ENCODE results near the gene KIF11. TPM values are rescaled to one million over a fixed set of nuclear protein-coding genes. Genes with fewer than 3 reads are reported as not detected.

KIF11 gene
- total and polyA plus RNA-seq, 2 of the 13 experiments (the other 11 are each of a cell fraction or from before 2014, with no cell fraction given) = 8.7 to 38.4 TPM

GRCh38 chr10:92688927-92689662 lies 96.2 kb downstream of the KIF11 start (continued):
- TF ChIP-seq ZNF576 (CRISPR knock-in tag; IDR thresholded peaks at IDR 0.05) = no peak
- no peak for TF ChIP-seq PBX3 (CRISPR knock-in tag; IDR thresholded peaks at IDR 0.05; ENCODE audit: borderline replicate concordance)
- no peak for TF ChIP-seq ETS1 (CRISPR knock-in tag; IDR thresholded peaks at IDR 0.05)
- TF ChIP-seq SP140L (CRISPR knock-in tag; IDR thresholded peaks at IDR 0.05; ENCODE audit: borderline replicate concordance) = no peak; the same call in 1 of the 2 replicates
- no peak for TF ChIP-seq FLYWCH1 (CRISPR knock-in tag; IDR thresholded peaks at IDR 0.05)
- TF ChIP-seq ZNF790 (CRISPR knock-in tag; IDR thresholded peaks at IDR 0.05; ENCODE audit: borderline replicate concordance) = peak; percentile 50; the same call in 1 of the 2 replicates
- TF ChIP-seq ZNF451 (CRISPR knock-in tag; IDR thresholded peaks at IDR 0.05) = 0 out of 2 replicates have a peak, but pooled peaks have one; percentile 5
- TF ChIP-seq ISL2 (CRISPR knock-in tag; IDR thresholded peaks at IDR 0.05) = peak; percentile 46; the same call in 1 of the 2 replicates
- TF ChIP-seq MBD4 (IDR thresholded peaks at IDR 0.05; ENCODE audit: borderline replicate concordance, low read length) = no peak
- no peak for TF ChIP-seq SUZ12 (IDR thresholded peaks at IDR 0.05; ENCODE audit: low read depth, low read length)
- TF ChIP-seq BCL6 (CRISPR knock-in tag; IDR thresholded peaks at IDR 0.05) = no peak
- TF ChIP-seq ELF1 (CRISPR knock-in tag; IDR thresholded peaks at IDR 0.05) = no peak
- TF ChIP-seq CBX5 (CRISPR knock-in tag; IDR thresholded peaks at IDR 0.05; ENCODE audit: borderline replicate concordance) = no peak
- TF ChIP-seq ZFP36L1 (CRISPR knock-in tag; IDR thresholded peaks at IDR 0.05) = 0 out of 2 replicates have a peak, but pooled peaks have one; percentile 37
- TF ChIP-seq ZNF496 (CRISPR knock-in tag; IDR thresholded peaks at IDR 0.05; ENCODE audit: insufficient replicate concordance) = no peak
- no peak for TF ChIP-seq RXRB (CRISPR knock-in tag; IDR thresholded peaks at IDR 0.05; ENCODE audit: borderline replicate concordance)
- peak; percentile 54 for TF ChIP-seq AGO2 (optimal IDR thresholded peaks at IDR 0.05; ENCODE audit: low read depth, low read length)
- TF ChIP-seq STAG1 (CRISPR knock-in tag; IDR thresholded peaks at IDR 0.05) = peak; percentile 56
- TF ChIP-seq ZNF724P (CRISPR knock-in tag; IDR thresholded peaks at IDR 0.05; ENCODE audit: borderline replicate concordance) = no peak
- 0 out of 2 replicates have a peak, but pooled peaks have one; percentile 72 for TF ChIP-seq ARID2 (CRISPR knock-in tag; IDR thresholded peaks at IDR 0.05; ENCODE audit: borderline replicate concordance)
- TF ChIP-seq GTF2F1 (IDR thresholded peaks at IDR 0.05; ENCODE audit: low read length) = no peak
- TF ChIP-seq ZNF574 (CRISPR knock-in tag; IDR thresholded peaks at IDR 0.05) = peak; percentile 59
- peak; percentile 69; the same call in 1 of the 2 replicates for TF ChIP-seq IRF2 (CRISPR knock-in tag; IDR thresholded peaks at IDR 0.05)
- TF ChIP-seq ZNF232 (CRISPR knock-in tag; IDR thresholded peaks at IDR 0.05; ENCODE audit: borderline replicate concordance) = no peak; the same call in 1 of the 2 replicates
- TF ChIP-seq MEF2D (CRISPR knock-in tag; IDR thresholded peaks at IDR 0.05) = peak; percentile 63; the same call in 1 of the 2 replicates
- peak; percentile 91; the same call in 1 of the 2 replicates for TF ChIP-seq ZNF30 (CRISPR knock-in tag; IDR thresholded peaks at IDR 0.05)

Measured in HepG2 (cell line).